GM19324 (cell line): ENCODE results near the gene OAS1.

ENCODE experiments used
- ATAC-seq: cut with Tn5 transposase; IDR thresholded peaks from one replicate; pipeline ENCODE4 v1.9.1; 2021; ENCODE audit warnings: mild to moderate bottlenecking, moderate library complexity; ENCODE audit not compliant: unreplicated experiment, low FRiP score

OAS1 gene

GRCh38 chr12:112906712-112907414 is at the start of gene OAS1:
Gene OAS1, plus strand, starts transcription at chr12:112906962. Its CDS starts 78 bp downstream, at chr12:112907040.
- ATAC-seq, result peak; percentile 66

- no peak for ATAC-seq
Observed at GRCh38 chr12:112859291-112859690, 47.5 kb upstream of the OAS1 start.

GRCh38 chr12:112860181-112860580 is 46.6 kb upstream of the OAS1 start:
- no peak for ATAC-seq

DNA sequence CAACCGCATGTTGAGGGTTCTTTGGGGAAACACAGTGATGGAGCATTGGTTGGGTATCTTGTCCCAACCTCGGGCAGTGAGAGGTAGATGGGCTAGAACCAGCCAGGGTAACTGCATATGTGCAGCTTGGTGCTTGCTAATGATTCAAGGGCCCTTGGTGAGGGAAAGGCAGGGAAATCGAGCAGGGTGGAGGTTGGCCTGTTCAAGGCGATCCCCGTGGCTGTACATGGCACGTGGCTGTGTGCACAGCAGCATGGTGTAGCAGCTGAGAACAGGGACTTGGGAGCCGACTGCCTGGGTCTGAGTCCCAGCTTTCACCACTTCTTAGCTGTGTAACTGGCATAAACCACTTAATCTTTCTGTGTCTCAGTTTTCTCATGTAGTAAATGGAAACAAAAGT is 45.5 kb upstream of the OAS1 start:
- no peak for ATAC-seq

DNA sequence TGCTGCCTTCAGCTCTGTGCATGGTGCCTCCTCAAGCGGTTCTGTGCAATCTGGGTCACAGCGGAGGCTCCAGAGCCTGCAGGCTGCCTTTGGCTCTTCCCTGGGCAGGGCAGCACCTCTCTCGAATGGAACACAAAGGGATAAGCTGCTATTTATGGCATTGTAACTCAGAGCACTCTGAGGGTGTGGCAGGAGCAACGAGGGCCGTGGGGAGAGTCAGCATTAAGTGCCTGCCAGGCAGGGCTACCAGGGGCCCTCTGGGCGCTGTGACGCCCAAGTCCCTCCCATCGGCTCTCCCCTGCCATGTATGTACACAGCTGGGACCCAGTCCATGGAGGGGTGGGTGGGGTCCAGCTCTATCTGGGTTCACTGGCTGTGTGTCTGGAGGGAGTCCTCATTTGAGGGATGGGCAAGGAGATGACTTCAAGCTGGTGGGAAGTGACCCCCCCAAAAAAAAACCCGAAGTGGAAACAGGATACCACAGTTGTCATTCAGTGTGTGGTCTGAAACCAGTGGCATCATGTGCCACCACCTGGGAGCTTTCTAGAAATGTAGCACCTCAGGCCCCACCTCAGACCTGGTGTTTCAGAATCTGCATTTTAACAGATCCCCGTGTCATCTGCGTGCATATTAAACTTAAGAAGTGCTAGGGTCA is 44.0 kb upstream of the OAS1 start:
- ATAC-seq, result no peak

GRCh38 chr12:112868459-112869041 is 38.2 kb upstream of the OAS1 start:
- ATAC-seq, result no peak

DNA sequence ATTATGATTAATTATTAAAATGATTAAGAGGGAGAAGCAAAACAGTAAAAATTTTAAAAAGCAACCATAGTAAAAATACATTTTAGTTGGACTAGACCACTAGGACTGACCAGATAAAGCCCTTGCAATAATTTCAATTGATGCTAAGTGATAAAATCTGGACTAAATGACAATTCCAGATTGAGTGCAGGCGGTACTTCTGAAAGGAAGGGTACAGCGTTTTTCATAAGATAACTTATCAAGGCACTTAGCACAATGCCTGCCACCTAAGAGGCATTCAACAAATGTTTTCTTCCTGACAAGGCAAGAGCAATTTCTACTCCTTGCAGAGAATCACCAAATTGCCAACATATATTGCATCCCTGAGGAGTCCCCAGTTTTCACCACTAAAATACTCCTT is 37.7 kb upstream of the OAS1 start:
- ATAC-seq, result no peak

DNA sequence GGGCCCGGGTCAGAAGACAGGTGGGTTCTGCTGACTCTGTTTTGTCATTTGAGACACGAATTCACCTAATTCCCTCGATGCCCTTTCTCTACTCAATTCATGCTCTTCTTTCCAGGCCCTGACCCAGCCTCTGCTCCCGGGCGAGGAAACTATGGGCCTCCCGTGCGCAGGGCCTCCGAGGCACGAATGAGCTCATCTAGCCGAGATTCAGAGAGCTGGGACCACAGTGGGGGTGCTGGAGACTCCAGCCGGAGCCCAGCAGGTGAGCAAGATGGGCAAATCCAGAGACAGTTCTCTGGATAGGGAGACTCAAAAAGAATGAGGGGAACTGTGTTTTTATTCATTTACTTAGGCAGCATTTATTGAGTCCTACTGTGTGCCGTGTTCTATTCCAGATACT is 37.0 kb upstream of the OAS1 start:
- ATAC-seq, result no peak

DNA sequence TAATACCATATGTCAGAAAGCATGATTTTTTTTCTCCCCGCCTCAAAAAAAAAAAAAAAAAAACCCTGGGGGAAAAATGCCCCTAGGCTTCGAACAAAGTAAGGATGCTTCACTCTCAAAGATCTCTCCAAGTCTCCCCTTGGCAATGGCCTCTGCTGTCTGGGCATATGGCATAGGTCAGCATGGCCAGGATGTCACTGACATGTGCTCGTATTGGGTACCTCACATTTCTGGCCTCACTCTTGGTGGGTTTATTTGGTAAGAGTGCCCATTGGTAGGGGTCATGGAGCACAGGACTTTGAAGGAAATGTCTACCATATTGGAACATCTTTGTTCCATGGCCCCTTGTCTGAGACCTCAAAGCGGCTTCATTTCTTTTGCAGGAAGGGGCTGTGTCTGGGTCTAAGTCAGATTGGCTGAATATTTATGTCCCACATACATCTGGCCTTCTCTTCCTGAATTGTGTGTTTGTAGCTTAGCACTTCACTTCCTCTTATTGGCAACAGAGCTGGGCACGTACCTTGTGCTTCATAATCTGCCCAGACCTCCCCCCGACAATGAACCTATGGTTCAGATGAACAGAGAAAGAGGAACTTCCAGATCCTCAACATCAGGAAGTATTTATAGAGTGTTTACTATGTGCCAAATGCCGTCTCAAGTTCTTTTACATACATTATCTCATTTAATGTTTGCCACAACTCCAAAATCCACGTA is 36.3 kb upstream of the OAS1 start:
- no peak for ATAC-seq

GRCh38 chr12:112875608-112876007 is 31.2 kb upstream of the OAS1 start:
- no peak for ATAC-seq

- no peak for ATAC-seq
Observed at GRCh38 chr12:112876506-112876905, 30.3 kb upstream of the OAS1 start.

DNA sequence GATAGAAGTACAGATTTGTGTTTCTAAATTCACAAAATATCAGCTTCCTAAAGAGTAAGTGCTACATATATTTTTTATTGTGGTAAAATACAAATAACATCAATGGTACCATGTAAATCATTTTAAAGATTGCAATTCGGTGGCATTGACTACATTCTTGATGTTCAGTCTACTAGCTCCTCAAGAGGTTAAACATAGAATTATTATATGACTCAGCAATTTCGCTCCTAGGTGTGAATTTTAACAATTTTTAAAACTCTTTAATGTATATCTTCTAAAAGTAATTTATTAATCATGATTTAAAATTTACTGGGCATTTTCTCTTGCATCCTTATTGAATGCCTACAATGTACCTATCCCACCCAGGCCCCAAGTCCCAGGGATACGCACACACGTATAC is 29.8 kb upstream of the OAS1 start:
- no peak for ATAC-seq

DNA sequence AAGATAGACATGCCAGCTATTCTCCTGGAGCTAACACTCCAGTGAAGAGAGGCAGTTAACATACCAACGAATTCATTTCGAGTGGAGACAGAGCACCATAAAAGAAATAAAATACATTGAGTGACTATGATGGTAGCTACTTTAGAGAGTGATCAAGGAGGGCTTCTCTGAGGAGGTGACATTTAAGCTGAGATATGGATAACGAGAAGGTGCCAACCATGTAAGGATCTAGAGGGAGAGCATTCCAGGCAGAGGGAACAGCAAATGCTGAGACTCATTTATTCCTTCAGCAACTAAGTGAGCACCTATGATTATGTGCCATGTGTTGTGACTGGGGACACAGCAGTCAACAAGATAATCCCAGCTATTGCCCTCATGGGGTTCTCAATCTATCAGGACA is 28.3 kb upstream of the OAS1 start:
- no peak for ATAC-seq

DNA sequence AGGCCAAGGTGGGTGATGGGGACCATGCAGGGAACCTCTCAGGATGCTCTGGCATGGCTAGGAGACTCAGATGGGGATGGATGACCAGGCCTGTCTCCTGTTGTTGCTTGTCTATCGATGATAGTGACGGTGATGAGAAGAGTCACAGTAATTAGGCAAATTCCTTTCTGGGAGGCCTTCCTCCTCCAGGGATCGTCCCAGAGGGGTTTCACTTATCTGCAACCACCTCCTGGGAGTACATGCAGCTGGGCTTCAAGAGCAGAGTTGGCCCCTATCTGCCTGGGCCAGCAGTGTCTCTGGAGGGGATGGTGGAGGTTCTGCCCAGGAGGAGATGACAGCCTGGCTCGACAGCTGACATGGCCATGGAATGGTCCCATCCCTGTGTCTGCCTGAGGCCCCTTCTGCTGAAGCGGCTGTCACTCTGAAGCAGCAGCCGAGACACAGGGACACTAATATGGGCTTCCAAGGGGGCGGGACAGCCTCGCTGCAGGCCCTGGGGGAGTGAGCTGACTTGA is 27.5 kb upstream of the OAS1 start:
- no peak for ATAC-seq

DNA sequence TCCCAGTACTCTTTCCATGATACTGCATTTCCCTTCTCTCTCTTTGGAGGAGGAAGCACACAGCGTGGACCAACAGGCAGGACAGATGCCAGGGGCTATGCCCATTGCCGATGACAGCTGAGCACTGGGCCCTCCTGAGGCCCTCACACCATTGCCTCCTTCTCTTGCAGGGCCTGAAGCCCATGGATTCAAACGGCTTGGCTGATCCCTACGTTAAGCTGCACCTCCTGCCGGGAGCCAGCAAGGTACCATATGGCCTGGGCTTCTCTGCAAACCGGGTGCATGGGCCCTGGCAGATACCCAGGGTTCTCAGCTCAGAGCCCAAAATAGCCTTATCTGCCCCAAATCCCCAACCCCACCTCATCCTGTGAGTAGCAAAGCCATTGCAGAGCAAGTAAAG is 25.2 kb upstream of the OAS1 start:
- ATAC-seq, result no peak

DNA sequence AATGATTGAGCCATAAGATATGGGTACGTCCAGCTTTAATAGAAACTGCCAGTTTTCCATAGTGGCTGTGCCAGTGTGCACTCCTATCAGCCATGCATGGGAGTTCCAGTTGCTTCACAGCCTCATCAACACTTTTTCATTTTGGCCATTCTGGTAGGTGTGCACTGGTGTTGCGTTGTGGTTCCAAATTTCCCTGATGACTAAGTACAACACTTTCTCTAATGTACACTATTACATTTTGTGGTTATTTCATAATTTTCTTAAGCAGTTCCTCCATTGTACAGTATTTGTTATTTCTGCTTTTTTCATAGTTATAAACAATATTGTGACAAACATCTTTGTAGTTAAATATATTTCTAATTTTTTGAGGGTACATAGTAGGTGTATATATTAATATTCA is 21.5 kb upstream of the OAS1 start:
- ATAC-seq, result no peak

DNA sequence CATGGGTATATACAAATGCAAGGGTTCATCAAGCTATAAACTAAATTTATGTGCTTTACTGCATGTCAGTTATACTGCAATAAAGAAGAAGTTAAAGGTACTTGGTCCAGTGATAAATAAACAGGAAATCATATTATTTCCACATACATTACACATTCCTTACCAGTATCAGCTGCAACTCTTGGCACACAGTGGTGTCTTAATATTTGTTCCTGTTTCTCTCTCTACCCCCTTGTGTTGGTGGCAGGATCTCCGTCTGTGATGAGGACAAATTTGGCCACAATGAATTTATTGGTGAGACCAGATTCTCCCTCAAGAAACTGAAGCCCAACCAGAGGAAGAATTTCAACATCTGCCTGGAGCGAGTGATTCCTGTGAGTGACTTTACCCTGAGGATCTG is 19.2 kb upstream of the OAS1 start:
- no peak for ATAC-seq

- no peak for ATAC-seq
Observed at GRCh38 chr12:112891093-112892024, 15.4 kb upstream of the OAS1 start.

DNA sequence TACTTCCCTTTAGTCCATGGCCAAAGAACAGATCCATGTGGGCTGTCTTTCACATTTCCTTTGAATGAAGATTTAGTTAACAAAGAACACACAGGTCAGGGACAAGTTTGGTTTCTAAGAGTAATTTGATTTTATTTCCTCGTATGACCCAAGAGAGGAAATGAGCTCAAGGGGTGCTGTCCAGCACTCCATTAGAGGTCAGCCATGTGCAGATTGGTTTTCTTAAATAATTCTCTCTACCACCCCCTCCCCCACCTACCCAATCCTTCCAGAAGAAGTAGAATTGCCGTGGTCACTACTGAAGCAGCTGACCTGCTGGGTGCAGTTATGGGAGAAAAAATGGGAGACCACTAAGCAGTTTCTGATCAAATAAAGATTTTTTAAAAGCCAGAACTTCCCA is 13.9 kb upstream of the OAS1 start:
- ATAC-seq, result no peak

DNA sequence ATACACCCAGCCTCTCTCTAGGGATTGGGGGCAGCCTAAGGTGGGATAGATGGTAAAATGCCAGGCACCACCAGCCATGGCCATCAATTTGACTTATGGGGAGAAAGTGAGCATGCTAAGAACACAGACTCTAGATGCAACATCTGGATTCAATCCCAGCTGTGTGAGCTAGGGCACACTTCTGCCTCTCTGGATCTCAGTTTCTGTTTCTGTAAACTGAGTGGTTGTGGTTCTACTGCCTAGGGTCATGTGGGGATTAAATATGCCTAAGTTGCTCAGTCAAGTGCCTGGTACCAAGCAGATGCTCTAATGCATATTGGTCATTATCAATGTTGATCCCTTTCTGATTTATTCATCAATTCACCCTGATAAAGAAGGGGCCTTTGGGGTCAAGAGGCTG is 12.6 kb upstream of the OAS1 start:
- no peak for ATAC-seq
